ENCODE measurements around the gene ADCYAP1R1.
A peak's percentile ranks its signal among the peaks of the same experiment; 100 is the strongest.

ADCYAP1R1 gene

GRCh38 chr7:31107106-31108090, 55.3 kb downstream of the ADCYAP1R1 start:
- no peak for DNase-seq

DNA sequence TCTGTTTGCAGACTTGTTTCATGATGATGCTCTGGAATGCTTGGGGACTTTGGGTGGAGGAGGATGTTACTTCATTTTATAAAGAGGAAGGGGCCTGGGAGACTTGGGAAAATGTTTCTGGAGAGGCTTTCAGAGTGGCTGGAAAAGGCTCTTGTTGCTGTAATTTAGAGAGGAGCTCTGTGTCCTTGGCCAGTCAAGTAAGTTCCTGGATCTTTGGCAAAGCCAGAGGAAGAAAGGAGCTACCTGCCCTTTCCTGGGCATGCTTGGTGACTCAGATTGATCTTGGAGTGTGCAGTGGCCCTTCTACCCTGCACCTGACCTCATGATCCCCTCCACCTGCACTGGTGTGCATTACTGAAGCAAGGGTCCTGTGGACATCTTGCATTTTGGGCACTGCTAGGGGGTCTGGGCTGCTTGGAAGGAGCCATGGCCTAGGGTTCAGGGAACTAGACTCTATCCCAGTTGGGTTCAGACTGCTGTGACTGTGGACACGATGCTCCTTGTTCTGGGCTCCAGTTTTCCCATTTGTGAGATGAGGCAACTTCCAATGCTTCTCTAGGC, 56.1 kb downstream of the ADCYAP1R1 start:
- no peak for DNase-seq

GRCh38 chr7:31109751-31110150, 57.6 kb downstream of the ADCYAP1R1 start:
- no peak for DNase-seq

DNA sequence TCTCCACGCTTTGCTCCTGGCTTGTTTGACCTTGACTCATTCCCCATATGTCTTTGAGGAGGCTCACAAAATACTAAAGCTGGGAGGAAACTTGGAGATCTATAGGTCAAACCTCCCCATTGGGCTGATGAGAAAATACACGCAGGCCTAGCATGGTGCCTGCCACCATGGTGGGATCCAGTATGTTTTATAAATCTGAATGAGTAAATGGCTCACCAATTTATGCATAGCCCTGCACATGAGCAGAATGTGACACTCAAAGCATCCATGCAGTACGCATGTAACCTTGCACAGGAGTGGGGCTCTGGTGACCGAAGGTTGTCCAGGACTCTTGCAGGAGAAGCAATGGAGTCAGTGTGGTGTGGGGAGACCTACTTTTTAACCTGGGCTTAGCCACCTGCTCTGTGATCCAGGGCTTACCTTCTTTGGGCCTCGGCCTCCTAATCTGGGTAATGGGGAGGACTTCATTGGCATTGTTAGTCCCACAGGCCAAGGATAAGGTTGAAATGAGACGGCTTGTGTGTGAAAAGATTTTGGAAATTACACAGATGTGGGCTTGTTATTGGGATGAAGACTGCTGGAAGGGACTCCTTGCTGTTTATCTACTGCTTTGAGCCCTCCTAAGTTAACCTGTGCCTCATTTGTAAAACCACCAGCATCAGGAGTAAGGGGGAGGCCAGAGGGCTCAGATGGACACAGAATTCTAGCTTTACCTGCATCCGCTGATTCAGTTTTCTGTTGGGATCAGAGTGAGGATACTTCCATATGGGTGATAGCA, 58.4 kb downstream of the ADCYAP1R1 start:
- no peak for DNase-seq

DNA sequence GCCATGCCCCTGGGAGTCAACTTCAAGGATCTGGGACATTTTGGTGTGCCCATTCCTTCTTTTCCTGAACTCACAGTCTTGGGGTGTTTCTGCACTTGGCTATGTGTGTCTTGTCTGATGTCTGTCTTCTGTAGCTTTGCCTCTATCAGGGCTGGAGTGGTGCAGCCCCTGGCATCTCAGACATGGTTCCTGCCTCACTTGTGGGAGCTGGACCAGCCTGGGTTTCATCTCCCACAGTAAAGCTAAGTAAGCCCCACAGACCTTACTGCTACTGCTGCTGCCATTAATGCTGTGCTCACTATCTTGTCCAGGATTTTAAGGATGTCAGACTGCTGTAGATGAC, 59.0 kb downstream of the ADCYAP1R1 start:
- DNase-seq = no peak

GRCh38 chr7:31113660-31114059, 61.6 kb downstream of the ADCYAP1R1 start:
- no peak for DNase-seq

DNA sequence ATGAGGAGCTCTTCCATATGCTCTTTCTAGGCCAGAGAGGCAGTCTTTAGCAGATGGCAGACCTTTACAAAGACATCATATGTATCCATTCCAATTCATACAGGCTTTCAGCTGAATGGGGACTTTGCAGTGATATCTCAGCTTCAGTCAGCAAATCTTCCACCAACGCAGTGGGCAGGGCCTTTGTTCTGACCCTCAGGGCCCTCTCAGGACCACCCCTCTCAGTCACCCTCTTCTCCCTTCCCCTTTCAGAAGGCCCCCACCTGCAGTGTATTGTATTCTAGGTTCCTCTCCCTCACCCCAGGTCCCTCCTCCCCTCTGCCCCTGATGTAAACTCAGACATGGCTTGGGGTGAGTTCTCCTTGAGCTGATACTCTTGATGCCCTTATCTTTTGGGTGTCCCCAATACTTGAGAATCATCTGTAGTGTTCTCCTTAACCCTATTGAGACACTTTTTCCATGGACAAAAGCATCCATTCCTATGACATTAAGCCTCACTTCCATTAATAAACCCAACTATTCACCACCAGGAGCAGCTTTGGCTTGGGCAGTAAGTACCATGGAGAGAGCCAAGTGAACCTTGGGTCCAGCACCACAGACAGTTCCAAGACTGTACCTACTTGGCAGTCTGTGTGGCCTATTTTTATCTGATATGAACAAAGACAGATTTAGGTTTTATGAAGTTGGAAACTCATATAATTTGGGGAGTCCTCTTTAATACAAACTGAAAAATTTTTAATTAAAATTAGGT, 62.7 kb downstream of the ADCYAP1R1 start:
- DNase-seq = peak in 1 of 2 donors; percentile 34

DNA sequence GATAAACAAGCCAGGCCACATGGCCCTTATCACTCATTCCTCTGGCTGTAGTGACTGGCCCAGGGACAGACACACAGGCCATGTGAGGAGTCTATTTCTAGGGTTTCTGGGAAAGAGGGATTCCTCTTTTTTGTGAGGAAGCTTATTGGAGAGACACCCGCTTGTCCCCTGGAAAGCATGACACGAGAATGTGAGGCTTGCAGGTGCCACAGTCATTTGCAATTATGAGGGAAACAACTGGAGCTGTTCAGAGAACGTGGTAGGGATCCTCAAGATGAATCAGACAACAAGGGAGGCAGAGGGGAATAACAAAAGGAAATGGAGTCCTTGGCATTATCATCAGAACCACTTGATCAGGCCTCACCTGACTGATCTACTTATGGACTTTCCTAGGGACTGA, 64.5 kb downstream of the ADCYAP1R1 start:
- DNase-seq = no peak

DNA sequence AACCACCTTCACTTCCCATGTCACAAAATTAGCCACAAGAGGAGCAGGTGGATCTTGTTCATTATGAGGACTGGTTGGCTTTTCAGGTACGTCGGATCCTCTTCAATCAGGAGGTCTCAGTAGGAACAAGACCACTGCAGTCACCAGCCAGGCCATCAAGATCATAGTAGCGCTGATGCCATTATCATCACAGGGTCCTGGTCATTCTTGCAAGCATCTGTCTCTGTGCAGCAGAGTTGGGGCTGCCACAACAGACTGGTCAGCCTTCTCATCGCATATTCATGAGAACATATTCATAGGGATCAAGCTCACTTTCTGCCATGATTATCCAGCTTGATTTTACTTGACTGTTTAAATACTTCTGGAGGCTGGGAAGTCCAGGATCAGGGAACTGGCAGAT, 67.1 kb downstream of the ADCYAP1R1 start:
- no peak for DNase-seq

GRCh38 chr7:31120800-31121513, 68.8 kb downstream of the ADCYAP1R1 start:
- no peak for DNase-seq

DNA sequence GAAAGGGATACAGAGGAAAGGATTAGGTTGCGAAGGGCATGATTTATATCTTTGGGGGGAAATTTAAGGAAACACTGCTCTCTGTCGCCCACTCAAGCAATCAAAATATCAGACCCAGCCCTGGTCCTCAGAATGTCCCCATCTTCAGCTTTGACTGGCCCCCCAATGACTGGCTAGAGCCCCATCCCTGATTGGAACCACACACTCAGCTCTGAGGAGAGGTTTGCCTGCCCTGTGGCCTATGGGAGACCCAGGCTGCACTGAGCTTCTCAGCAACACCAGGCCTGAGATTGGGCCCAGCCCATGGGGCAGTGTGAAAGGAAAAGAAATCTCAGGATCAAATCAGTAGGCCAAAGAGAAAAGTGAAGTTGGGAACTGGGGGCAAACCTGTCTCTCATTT, 69.5 kb downstream of the ADCYAP1R1 start:
- no peak for DNase-seq

DNA sequence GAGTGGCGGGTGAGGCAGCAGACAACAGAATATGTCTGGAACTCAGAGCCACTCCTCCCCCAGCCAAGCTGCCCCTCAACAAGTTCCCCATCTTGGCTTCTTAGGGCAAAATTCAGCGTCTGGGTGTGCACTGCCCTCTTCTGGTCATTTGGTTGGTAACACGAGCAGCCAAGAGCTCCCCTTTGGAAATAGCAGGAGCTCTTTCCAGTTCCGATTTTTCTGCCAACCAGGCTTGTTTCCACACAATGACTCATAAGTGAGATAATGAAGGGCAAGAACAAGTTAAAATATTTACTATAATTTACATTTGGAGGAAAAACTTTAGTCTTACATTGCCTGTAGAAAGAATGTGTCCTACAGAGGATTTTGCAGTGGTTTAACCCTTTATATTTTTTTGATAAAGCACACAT, 70.5 kb downstream of the ADCYAP1R1 start:
- DNase-seq = peak; percentile 82 to 86

DNA sequence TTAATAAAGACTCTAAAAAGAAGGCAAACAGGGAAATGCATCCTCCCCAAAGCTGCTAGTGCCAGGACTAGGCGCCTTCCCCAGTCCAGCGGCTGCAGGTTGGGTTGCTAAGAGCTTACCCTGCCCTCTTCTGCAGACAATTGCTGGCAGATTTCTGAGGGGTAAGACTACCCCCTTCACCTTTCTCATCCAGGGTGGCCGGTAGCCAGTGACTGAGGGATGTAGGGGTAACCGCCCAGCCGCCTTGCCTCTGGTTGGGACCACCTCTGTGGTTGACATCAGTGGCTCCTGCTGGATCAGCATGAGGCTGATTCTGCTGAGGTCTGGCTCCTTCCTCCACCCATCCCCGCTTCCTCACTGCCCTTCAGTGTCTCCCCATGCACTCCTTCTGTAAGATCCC, 71.2 kb downstream of the ADCYAP1R1 start:
- DNase-seq = no peak

DNA sequence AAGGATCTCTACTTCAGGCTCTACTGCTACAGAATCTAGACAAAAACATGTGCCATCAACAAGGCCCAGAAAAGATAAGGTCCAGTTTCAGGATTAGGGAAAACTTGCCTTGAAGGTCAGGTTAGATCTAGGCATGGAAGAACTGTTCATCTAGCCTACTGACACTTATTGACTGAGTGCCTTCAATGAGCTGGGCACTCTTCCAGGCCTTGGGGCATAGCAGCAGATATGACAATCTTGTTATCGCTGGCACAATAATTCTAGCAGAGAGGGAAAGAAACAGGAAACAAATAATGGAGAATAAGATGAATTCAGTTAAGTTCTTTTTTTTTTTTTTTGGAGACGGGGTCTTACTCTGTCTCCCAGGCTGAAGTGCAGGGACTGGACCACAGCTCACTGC, 71.6 kb downstream of the ADCYAP1R1 start:
- no peak for DNase-seq

GRCh38 chr7:31125171-31125570, 73.1 kb downstream of the ADCYAP1R1 start:
- no peak for DNase-seq

DNA sequence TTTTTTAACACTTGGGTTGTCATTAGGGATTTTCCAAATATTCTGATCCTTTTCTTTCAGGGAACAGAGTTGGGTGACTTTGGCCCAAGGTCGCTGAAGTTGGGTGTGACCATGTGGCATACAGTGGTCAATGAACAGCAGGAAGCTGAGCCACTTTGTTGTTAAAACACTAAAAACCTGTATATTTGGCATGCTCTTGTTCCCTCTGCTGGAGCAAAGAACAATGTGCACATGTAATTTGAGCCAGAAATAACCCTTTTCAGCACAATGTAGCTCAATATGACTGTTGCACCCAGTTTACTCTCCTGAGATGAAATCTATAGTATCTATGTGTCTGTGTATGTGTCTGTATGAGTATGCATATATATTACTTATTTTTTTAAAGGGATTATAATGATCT, 74.9 kb downstream of the ADCYAP1R1 start:
- no peak for DNase-seq

DNA sequence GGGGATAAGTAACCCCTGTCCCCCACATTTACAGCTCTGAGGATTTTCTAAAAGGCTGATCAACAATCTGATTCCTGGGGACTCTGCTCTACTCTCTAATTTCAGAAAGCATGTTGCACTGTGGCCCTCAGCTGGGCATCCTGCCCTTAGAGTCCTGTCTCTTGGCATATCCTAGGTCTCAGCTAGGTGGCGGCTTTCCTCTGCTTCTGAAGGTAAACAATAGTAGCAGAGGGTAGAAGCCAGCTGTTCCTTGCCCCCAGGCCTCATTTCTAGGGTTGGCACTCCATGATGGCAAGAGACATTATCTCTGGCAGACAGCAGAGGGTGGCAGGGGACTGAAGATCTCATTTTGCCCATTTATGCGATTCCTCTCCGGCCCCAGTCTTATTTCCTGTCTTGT, 77.0 kb downstream of the ADCYAP1R1 start:
- no peak for DNase-seq

DNA sequence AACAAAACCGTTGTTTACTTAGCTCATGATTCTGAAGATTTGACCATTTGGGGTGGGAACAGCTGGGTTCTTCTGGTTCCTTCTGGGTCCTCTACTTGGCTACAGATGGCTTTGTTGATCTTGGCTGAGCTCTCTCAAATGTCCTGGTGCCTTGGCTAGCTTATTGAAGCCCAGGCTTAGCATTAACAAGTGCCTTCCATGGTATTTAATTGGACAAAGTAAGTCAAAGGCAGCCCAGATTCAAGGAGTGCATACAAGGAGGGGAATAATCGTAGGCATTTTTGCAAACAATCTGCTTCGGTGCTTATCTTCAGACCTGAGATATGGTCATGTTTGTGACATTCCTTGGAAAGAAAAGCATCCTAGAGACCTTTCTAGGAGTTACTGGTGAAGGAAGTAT, 81.4 kb downstream of the ADCYAP1R1 start:
- no peak for DNase-seq

DNA sequence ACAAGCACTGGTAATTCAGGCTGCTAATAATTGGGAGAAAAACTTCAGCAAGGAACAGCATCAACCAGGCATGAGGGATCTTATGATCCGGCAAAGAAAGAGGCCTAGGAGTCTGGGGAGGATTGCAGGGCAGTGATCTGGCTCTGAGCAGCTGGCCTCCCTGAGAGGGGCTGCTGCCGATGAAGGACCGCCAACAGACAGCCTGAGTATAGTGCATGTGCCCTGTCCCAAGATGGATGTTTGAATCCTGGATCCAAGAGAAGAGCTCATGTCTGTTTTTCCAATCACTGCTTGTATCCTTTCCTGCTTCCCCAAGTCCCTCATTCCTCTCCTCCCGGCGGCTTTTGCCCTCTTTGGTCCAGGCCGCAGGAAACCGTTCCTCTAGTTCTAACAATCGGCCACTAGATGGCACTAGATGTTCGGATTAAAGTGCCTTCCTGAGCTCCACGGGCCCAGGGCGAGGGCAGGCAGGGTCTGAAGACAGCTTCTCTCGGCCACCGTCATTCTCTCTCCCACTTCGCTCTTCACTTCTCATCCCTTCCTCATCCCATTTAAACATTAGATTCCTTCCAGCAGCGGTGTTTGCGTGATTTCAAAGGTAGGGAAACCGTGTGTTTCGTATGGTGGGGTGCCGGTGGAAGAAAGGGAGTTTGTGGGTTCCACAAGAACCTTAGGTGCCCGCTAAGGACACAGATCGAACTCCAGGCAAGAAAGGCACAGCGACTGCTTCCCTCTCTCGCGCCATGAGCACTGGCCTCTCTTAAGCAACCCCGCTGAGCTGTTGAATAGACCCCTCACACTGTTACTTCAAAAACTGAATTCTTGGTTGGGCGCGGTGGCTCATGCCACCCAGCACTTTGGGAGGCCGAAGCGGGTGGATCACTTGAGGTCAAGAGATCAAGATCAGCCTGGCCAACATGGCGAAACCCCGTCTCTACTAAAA, 82.4 kb downstream of the ADCYAP1R1 start:
- peak; percentile 48 to 65 for DNase-seq

DNA sequence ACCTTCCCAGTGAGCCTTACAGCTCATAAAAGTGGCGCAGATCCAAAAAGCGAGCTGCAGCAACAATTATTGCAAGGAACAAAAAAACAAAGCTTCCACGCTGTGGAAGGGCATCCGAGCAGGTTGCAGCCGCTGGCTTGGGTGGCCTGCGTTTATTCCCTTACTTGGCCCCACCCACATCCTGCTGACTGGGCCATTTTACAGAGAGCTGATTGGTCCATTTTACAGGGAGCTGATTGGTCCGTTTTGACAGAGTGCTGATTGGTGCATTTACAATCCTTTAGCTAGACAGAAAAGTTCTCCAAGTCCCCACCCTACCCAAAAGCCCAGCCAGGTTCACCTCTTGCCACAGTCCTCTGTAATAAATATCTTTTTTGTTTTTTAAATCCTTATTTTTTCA, 85.1 kb downstream of the ADCYAP1R1 start:
- no peak for DNase-seq

GRCh38 chr7:31145339-31145738, 93.2 kb downstream of the ADCYAP1R1 start:
- DNase-seq = no peak

Data from inflammatory macrophage (primary cell).